ENCODE measurements around the gene BSN. TPM values are rescaled to one million over a fixed set of nuclear protein-coding genes. Genes with fewer than 3 reads are reported as not detected.

The BSN gene
- total and polyA plus RNA-seq, 2 of the 4 experiments (the other 2 are of a cell fraction): under 0.01 to 0.03 TPM

DNA sequence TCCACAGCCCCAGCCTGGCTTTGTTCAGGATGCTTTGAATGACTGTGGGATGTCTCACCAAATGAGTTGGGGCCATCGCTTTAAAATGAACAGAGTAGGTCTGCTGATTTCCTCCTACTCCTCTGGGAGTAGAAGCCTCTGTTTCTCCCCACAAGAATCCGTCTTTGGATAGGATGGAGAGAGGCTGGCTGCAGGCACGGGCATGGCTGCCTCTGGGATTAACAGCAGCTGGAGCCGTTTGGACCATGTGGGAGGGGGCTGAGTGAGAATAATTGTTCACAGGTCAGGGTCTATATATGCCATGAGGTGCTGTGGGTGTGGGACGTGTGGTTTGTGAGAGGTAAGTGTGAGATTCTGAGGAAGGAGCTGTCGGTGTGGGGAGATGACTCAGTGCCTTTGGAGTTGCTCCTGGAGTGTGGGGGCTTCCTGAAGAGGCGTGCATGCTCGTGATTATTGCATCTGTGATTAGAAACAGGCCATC lies 71.9 kb downstream of the BSN start:
- no peaks in the 10 kb centered on the region for H3K9me1 ChIP-seq (ENCODE audit: insufficient read depth, low read length)
- no peak for TF ChIP-seq BHLHE40 (IDR thresholded peaks at IDR 0.05; ENCODE audit: low read depth, low read length)
- TF ChIP-seq POLR2A (IDR thresholded peaks at IDR 0.05; ENCODE audit: low read depth, low read length): no peak
- no peak for TF ChIP-seq RFX5 (IDR thresholded peaks at IDR 0.05; ENCODE audit: low read depth, low read length)
- TF ChIP-seq RAD21 (IDR thresholded peaks at IDR 0.05; ENCODE audit: low read length): no peak
- TF ChIP-seq FOS (IDR thresholded peaks at IDR 0.05; ENCODE audit: low read depth, low read length): no peak
- TF ChIP-seq, protein P1, sequence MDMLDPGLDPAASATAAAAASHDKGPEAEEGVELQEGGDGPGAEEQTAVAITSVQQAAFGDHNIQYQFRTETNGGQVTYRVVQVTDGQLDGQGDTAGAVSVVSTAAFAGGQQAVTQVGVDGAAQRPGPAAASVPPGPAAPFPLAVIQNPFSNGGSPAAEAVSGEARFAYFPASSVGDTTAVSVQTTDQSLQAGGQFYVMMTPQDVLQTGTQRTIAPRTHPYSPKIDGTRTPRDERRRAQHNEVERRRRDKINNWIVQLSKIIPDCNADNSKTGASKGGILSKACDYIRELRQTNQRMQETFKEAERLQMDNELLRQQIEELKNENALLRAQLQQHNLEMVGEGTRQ (IDR thresholded peaks at IDR 0.05; ENCODE audit: low read depth, low read length): no peak
- no peak overlapping the region for H2AK5ac ChIP-seq (ENCODE audit: low read depth, low read length)
- no peak overlapping the region for H4K91ac ChIP-seq (ENCODE audit: insufficient read depth, low read depth, low read length)
- in situ Hi-C loops (cut with MboI; ENCODE audit: low sequenced_read_pairs): no loop called here
- H2BK5ac ChIP-seq (ENCODE audit: low read depth, low read length, poor library complexity, severe bottlenecking): no peak overlapping the region
- H3K4ac ChIP-seq (ENCODE audit: low read depth, low read length): no peak overlapping the region
- ATAC-seq (ENCODE audit: low read depth) (no peak), DNase-seq (peak; percentile 16)
- no peaks in the 10 kb centered on the region; the same call in 1 of the 2 replicates for H3K9me3 ChIP-seq (ENCODE audit: control insufficient read depth, insufficient read depth, low read length)
- H3K9ac ChIP-seq (ENCODE audit: low read depth, low read length): no peak overlapping the region
- no peak overlapping the region for H3K18ac ChIP-seq (ENCODE audit: low read depth, low read length)
- dilution Hi-C loops (cut with HindIII; ENCODE audit: low sequenced_read_pairs, unreplicated experiment): no loop called here
- BruUV-seq (replicated peaks): no TSS peak
- no peak overlapping the region for H2BK15ac ChIP-seq (ENCODE audit: low read depth, low read length)
- H3K4me1 ChIP-seq (ENCODE audit: control insufficient read depth, insufficient read depth, low read length): no peaks in the 10 kb centered on the region
- no peak overlapping the region for H4K8ac ChIP-seq (ENCODE audit: low read depth in 2 of 2, low read length in 2 of 2)
- ChIA-PET POLR2A (ENCODE audit: unreplicated experiment) (no interaction called here), CTCF (no interaction called here)
- intact Hi-C loops (cut with micrococcal nuclease): no loop called here
- H3K27ac ChIP-seq (ENCODE audit: insufficient read depth, low read length): no peak overlapping the region
- H3K79me1 ChIP-seq (ENCODE audit: low read depth in 1 of 2, low read length in 2 of 2): no peaks in the 10 kb centered on the region
- no peak overlapping the region for H4K5ac ChIP-seq (ENCODE audit: low read depth, low read length)
- no peak overlapping the region for H3K4me2 ChIP-seq (ENCODE audit: low read depth, low read length)
- H2AK9ac ChIP-seq (replicated peaks; ENCODE audit: low read depth, low read length, poor library complexity): no peak overlapping the region
- H4K20me1 ChIP-seq (ENCODE audit: insufficient read depth, low read length): no peaks in the 10 kb centered on the region
- no peaks in the 10 kb centered on the region for H3K36me3 ChIP-seq (ENCODE audit: control insufficient read depth, insufficient read depth, low read length)
- H2BK20ac ChIP-seq (ENCODE audit: low read depth, low read length): no peak overlapping the region
- peak overlapping the region; percentile 36 for H2AFZ ChIP-seq (replicated peaks; ENCODE audit: low read length, poor library complexity)
- no peak overlapping the region for H3K23ac ChIP-seq (ENCODE audit: low read depth, low read length)
- no peak overlapping the region for H2BK120ac ChIP-seq (ENCODE audit: low read depth, low read length)
- peaks cover 69% of the 10 kb centered on the region for H3K27me3 ChIP-seq (ENCODE audit: control insufficient read depth, insufficient read depth, low read length)
- H3K4me3 ChIP-seq (ENCODE audit: insufficient read depth, low read depth, low read length): no peak overlapping the region
- no peak overlapping the region for H3K14ac ChIP-seq (replicated peaks; ENCODE audit: low read depth, low read length)
- WGBS, 2 experiments (ENCODE audit: extremely low coverage in 2 of 2, insufficient read length in 1 of 2): 50% methylated on average over 4 of the region's 8 CpGs; no CpG with 5 or more reads in 1 of the 2 experiments
- no peak overlapping the region for H3K56ac ChIP-seq (ENCODE audit: extremely low read depth, insufficient read depth, low read length)

Measured in IMR-90 (cell line).